H1 (cell line): Measurements from ENCODE around the gene FRMD5. TPM values are rescaled to one million over a fixed set of nuclear protein-coding genes. Genes with fewer than 3 reads are reported as not detected.

ENCODE experiments used
- CTCF ChIA-PET: fragments of 300-600 bp; sonication (Branson Sonifier 250); formaldehyde crosslinking; loops from one replicate; lab custom pipeline; 2021; ENCODE audit not compliant: partially characterized antibody; lab: Charles Lee
- POLR2A ChIA-PET: fragments of 300-600 bp; sonication (Branson Sonifier 250); formaldehyde crosslinking; loops from one replicate; lab custom pipeline; 2021; ENCODE audit warnings: inconsistent platforms; ENCODE audit not compliant: partially characterized antibody; lab: Charles Lee
- DNase-seq, 2 experiments: peaks; one replicate each; pipeline versions ENCODE4 v3.0.0 to v3.0.0-alpha.2; 2010 to 2022; ENCODE audit warnings: low spot score in 2 of 2, low read depth in 1 of 2, mixed read lengths in 1 of 2
- FAIRE-seq: peaks from 2 replicates; lab custom pipeline; 2011; peaks lifted over from hg19 to GRCh38; lab: Jason Lieb, UNC
- H2AFZ ChIP-seq: 2 replicates; pipeline ENCODE4 v1.8.1; 2012; ENCODE audit warnings: low read length, inconsistent platforms
- H2AK5ac ChIP-seq: 2 replicates; pipeline ENCODE4 v1.6.1; 2013; ENCODE audit warnings: low read depth, low read length
- H2BK120ac ChIP-seq: replicated peaks from 2 replicates; pipeline ENCODE3; 2013; ENCODE audit warnings: low read depth, low read length, inconsistent platforms
- H2BK12ac ChIP-seq: 2 replicates; pipeline ENCODE4 v1.6.1; 2013; ENCODE audit warnings: low read depth, low read length
- H2BK15ac ChIP-seq: 2 replicates; pipeline ENCODE4 v1.6.1; 2013; ENCODE audit warnings: low read length
- H2BK20ac ChIP-seq: 2 replicates; pipeline ENCODE4 v1.6.1; 2013; ENCODE audit warnings: low read length
- H2BK5ac ChIP-seq: 2 replicates; pipeline ENCODE4 v1.6.1; 2013; ENCODE audit warnings: low read depth, low read length
- H3K14ac ChIP-seq: 2 replicates; pipeline ENCODE4 v1.6.1; 2013; ENCODE audit warnings: inconsistent platforms; ENCODE audit not compliant: insufficient read length
- H3K18ac ChIP-seq: 2 replicates; pipeline ENCODE4 v1.6.1; 2013; ENCODE audit warnings: low read length; ENCODE audit errors: extremely low read depth
- H3K23ac ChIP-seq: 2 replicates; pipeline ENCODE4 v1.6.1; 2013; ENCODE audit warnings: inconsistent platforms; ENCODE audit not compliant: insufficient read length
- H3K23me2 ChIP-seq: 2 replicates; pipeline ENCODE4 v1.6.1; 2013; ENCODE audit warnings: low read depth, low read length
- H3K27ac ChIP-seq: 2 replicates; pipeline ENCODE4 v1.6.1; 2011; ENCODE audit warnings: low read depth, low read length, inconsistent platforms
- H3K27me3 ChIP-seq, 4 experiments: replicated peaks in 1 of 4; 1 replicate in 1 of 4; 2 replicates in 3 of 4; pipeline versions ENCODE4 v1.6.1 to v1.8.1; 2011 to 2013; ENCODE audit warnings: low read length in 3 of 4, mild to moderate bottlenecking in 3 of 4, inconsistent platforms in 2 of 4, mixed read lengths in 2 of 4, moderate library complexity in 1 of 4; ENCODE audit not compliant: control insufficient read depth in 3 of 4, insufficient read depth in 3 of 4; ENCODE audit errors: extremely low read depth in 1 of 4
- H3K36me3 ChIP-seq, 4 experiments: 2 replicates each; pipeline versions ENCODE4 v1.6.1 to v1.8.1; 2011 to 2013; ENCODE audit warnings: mild to moderate bottlenecking in 4 of 4, low read length in 3 of 4, moderate library complexity in 2 of 4, control low read depth in 1 of 4, inconsistent platforms in 1 of 4; ENCODE audit not compliant: insufficient read depth in 4 of 4, control insufficient read depth in 2 of 4
- H3K4ac ChIP-seq: replicated peaks from 2 replicates; pipeline ENCODE3; 2013; ENCODE audit warnings: low read length, low read depth, mixed read lengths, inconsistent platforms; ENCODE audit not compliant: insufficient read length
- H3K4me1 ChIP-seq, 4 experiments: replicated peaks in 1 of 4; 1 replicate in 1 of 4; 2 replicates in 3 of 4; pipeline versions ENCODE4 v1.6.1 to v1.8.1; 2011 to 2013; ENCODE audit warnings: low read length in 3 of 4, inconsistent platforms in 2 of 4, mixed read lengths in 1 of 4; ENCODE audit not compliant: insufficient read depth in 4 of 4, control insufficient read depth in 3 of 4
- H3K4me2 ChIP-seq, 2 experiments: 2 replicates each; pipeline versions ENCODE4 v1.6.1 to v1.8.1; 2011 to 2013; ENCODE audit warnings: low read depth in 2 of 2, low read length in 2 of 2, control low read depth in 1 of 2, inconsistent platforms in 1 of 2, mild to moderate bottlenecking in 1 of 2; ENCODE audit not compliant: insufficient read depth in 1 of 2
- H3K4me3 ChIP-seq, 4 experiments: fragments of 200-600, 300-600 bp in 1 of 4; sonication (generic), shearing (Covaris generic), sonication (Bioruptor Twin) in 1 of 4; 2 replicates each; pipeline versions ENCODE4 v1.5.1 to v1.8.1; 2011 to 2016; ENCODE audit warnings: low read length in 4 of 4, low read depth in 3 of 4, control low read depth in 2 of 4, inconsistent platforms in 2 of 4, mild to moderate bottlenecking in 2 of 4, mixed read lengths in 1 of 4, moderate library complexity in 1 of 4; ENCODE audit not compliant: insufficient read depth in 2 of 4; ENCODE audit errors: extremely low read depth in 1 of 4
- H3K56ac ChIP-seq: replicated peaks from 2 replicates; pipeline ENCODE3; 2013; ENCODE audit warnings: low read depth, mild to moderate bottlenecking, mixed read lengths, low read length, inconsistent platforms; ENCODE audit not compliant: insufficient read length
- H3K79me1 ChIP-seq: 2 replicates; pipeline ENCODE4 v1.6.1; 2013; ENCODE audit warnings: low read depth, low read length, control low read depth
- H3K79me2 ChIP-seq, 2 experiments: 2 replicates each; pipeline versions ENCODE4 v1.6.1 to v1.8.1; 2012 to 2013; ENCODE audit warnings: low read length in 2 of 2, mild to moderate bottlenecking in 2 of 2, inconsistent platforms in 1 of 2; ENCODE audit not compliant: insufficient read depth in 2 of 2, control insufficient read depth in 1 of 2
- H3K9ac ChIP-seq, 4 experiments: replicated peaks in 1 of 4; 1 replicate in 1 of 4; 2 replicates in 3 of 4; pipeline versions ENCODE4 v1.6.1 to v1.8.1; 2011 to 2013; ENCODE audit warnings: low read depth in 3 of 4, low read length in 3 of 4, control low read depth in 2 of 4, mild to moderate bottlenecking in 2 of 4, moderate library complexity in 2 of 4, inconsistent platforms in 1 of 4; ENCODE audit errors: extremely low read depth in 1 of 4
- H3K9me3 ChIP-seq, 2 experiments: 2 replicates each; pipeline versions ENCODE4 v1.6.1 to v1.8.1; 2012 to 2013; ENCODE audit warnings: mild to moderate bottlenecking in 2 of 2, moderate library complexity in 2 of 2, control low read depth in 1 of 2, inconsistent platforms in 1 of 2, low read depth in 1 of 2, low read length in 1 of 2, mixed read lengths in 1 of 2; ENCODE audit not compliant: insufficient read depth in 2 of 2
- H4K20me1 ChIP-seq, 2 experiments: replicated peaks in 1 of 2; 2 replicates each; pipeline versions ENCODE3 to v1.8.1; 2011 to 2013; ENCODE audit warnings: inconsistent platforms in 2 of 2, low read length in 2 of 2, mild to moderate bottlenecking in 1 of 2; ENCODE audit not compliant: insufficient read depth in 2 of 2, control insufficient read depth in 1 of 2
- H4K5ac ChIP-seq: 2 replicates; pipeline ENCODE4 v1.6.1; 2013; ENCODE audit warnings: low read length, low read depth, mixed read lengths, inconsistent platforms; ENCODE audit not compliant: insufficient read length
- H4K8ac ChIP-seq: 2 replicates; pipeline ENCODE4 v1.8.0; 2013; ENCODE audit warnings: mild to moderate bottlenecking, moderate library complexity, low read length, inconsistent platforms; ENCODE audit not compliant: insufficient read depth; ENCODE audit errors: extremely low read depth
- H4K91ac ChIP-seq: replicated peaks from 2 replicates; pipeline ENCODE3; 2013; ENCODE audit warnings: low read length, mixed read lengths, inconsistent platforms; ENCODE audit not compliant: insufficient read length
- CEBPB ChIP-seq: IDR thresholded peaks from 2 replicates; pipeline ENCODE4 v1.6.1; 2012; ENCODE audit warnings: low read depth, low read length
- CTBP2 ChIP-seq: IDR thresholded peaks from 2 replicates; pipeline ENCODE4 v1.7.0; 2011; ENCODE audit warnings: borderline replicate concordance, mild to moderate bottlenecking, moderate library complexity, mixed read lengths, low read length; ENCODE audit not compliant: insufficient read depth, insufficient read length
- EGR1 ChIP-seq: IDR thresholded peaks from 2 replicates; pipeline ENCODE4 v1.6.1; 2011; ENCODE audit warnings: low read depth, low read length, borderline replicate concordance
- EZH2 ChIP-seq: fragments of 200-600 bp; sonication (generic); IDR thresholded peaks from 2 replicates; pipeline ENCODE4 v1.7.1; 2012; ENCODE audit warnings: low read depth, mild to moderate bottlenecking, moderate library complexity, low read length, inconsistent platforms; ENCODE audit not compliant: severe bottlenecking
- GABPA ChIP-seq: IDR thresholded peaks from 2 replicates; pipeline ENCODE4 v1.6.1; 2011; ENCODE audit warnings: mild to moderate bottlenecking, low read length, moderate library complexity, borderline replicate concordance; ENCODE audit not compliant: insufficient read depth
- HDAC2 ChIP-seq, 2 experiments: fragments of 300-600 bp in 1 of 2; sonication (generic) in 1 of 2; IDR thresholded peaks; 2 replicates each; pipeline ENCODE4 v1.6.1; 2011 to 2012; ENCODE audit warnings: low read depth in 2 of 2, low read length in 2 of 2, mild to moderate bottlenecking in 2 of 2, moderate library complexity in 2 of 2, borderline replicate concordance in 1 of 2, inconsistent platforms in 1 of 2
- JUND ChIP-seq: IDR thresholded peaks from 2 replicates; pipeline ENCODE4 v1.6.1; 2011; ENCODE audit warnings: mild to moderate bottlenecking, improper control_type of control experiment, low read length
- KDM4A ChIP-seq: IDR thresholded peaks from one replicate; pipeline ENCODE4 v1.7.1; 2012; ENCODE audit warnings: low read depth, mild to moderate bottlenecking, moderate library complexity, low read length, inconsistent platforms; ENCODE audit not compliant: severe bottlenecking
- PHF8 ChIP-seq: fragments of 200-600 bp; sonication (generic); conservative IDR thresholded peaks from 2 replicates; pipeline ENCODE4 v1.7.1; 2012; ENCODE audit warnings: low read depth, mild to moderate bottlenecking, inconsistent platforms, low read length, moderate library complexity
- SP4 ChIP-seq: IDR thresholded peaks from 2 replicates; pipeline ENCODE4 v1.6.1; 2012; ENCODE audit warnings: low read length, inconsistent platforms
- TCF12 ChIP-seq: IDR thresholded peaks from 2 replicates; pipeline ENCODE4 v1.6.1; 2011; ENCODE audit warnings: low read depth, mild to moderate bottlenecking, low read length
- WGBS, 2 experiments: shearing (Covaris generic) in 1 of 2; methylation state at CpG; one replicate each; pipeline versions ENCODE4 v1.1.6 to v1.1.7; 2013 to 2015; ENCODE audit warnings: low lambda C conversion rate in 2 of 2, mixed read lengths in 2 of 2, inconsistent platforms in 1 of 2, low coverage in 1 of 2, missing lambda C conversion rate in 1 of 2; ENCODE audit not compliant: insufficient replicate concordance in 2 of 2, insufficient coverage in 1 of 2, insufficient read length in 1 of 2; ENCODE audit errors: extremely low coverage in 1 of 2, missing lambda C conversion rate in 1 of 2; 5-methylcytosine and 5-hydroxymethylcytosine counted together
- polyA plus RNA-seq, 7 experiments: library from polyadenylated mRNA; depleted of rRNA in 3 of 7; stranded (reverse) in 5 of 7; unstranded in 2 of 7; fragments of >200 nt in 5 of 7; fragments of 200-250 nt in 2 of 7; gene quantifications; 1 replicate in 5 of 7; 2 replicates in 1 of 7; 4 replicates in 1 of 7; pipeline versions ENCODE4 v1.2.1 to v1.2.3, GENCODE V29; 2011 to 2013; ENCODE audit warnings: missing spikeins in 2 of 7, mixed read lengths in 2 of 7
- total RNA-seq: library from RNA; stranded (reverse); fragmentation: NEBNext Ultra II Directional; extraction: Animal tissue kit (Norgen Biotek cat#: 25700); gene quantifications from 2 replicates; pipeline ENCODE4 v1.2.1, GENCODE V29; 2021

The FRMD5 gene
- total and polyA plus RNA-seq, 2 of the 8 experiments (the other 6 are each of a cell fraction or from before 2014, with no cell fraction given), result 10.1 to 12.6 TPM

DNA sequence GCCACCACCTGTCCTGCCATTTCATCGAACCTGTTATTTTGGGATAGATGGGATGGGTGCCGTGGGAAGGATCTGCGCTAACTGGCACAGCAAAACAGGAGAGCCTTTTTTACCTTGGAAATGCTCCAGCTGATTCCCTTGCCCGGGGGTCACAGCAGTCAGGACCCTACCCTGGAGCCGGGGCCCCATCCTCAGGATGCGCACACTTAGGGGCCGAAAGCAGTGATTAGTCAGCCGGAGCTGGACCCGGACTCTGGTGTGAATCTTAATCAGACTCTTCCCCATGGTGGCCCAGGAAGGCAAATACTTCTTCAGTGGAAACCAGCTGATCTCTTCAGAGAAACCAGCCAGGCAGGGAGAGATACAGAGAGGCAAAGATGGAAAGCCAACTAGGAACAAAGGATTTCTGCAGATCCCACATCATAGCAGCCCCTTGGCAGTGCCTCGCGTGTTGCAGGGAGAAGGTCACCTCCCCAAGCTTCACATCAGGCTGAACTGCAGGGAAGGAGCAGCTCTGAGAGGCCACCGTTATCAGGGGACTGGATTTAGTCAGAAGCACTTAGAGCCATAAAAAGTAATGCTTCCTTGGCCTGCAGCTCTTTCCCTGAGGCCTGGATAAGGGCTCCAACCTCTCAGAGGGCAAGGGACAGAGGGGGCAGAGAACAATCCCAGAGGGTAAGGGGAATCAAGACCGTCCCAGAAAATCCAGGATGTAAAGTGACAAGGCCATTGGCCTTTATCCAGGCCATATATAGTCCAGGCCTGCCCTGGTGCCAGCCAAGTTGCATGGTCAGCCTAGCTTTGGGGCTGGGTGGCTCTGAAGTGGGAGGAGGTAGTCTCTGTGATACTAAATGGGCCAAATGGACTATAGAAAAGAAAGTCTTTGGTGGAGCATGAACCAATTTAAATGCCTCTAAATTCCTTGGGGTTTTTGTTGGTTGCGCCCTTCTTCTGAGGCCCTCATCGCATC, 315.4 kb downstream of the FRMD5 start:
- ChIA-PET POLR2A (interaction anchor here (1.0 to 1.2 kb wide), 2 partner anchors 68 to 316 kb away, joined by 3 read pairs; partner anchors contain the start of gene FRMD5), CTCF (interaction anchor here (1.6 to 5.4 kb wide), 7 partner anchors 7 to 339 kb away, joined by 4 to 54 read pairs (median 20); no protein-coding TSS in a partner anchor)
- Histone ChIP-seq H3K4ac (no peak overlapping the region), H2BK12ac (no peak overlapping the region), H2AFZ (no peak overlapping the region), H3K4me3 (no peak overlapping the region), H3K14ac (no peak overlapping the region), H3K23me2 (no peaks in the 10 kb centered on the region), H3K4me1 (peaks cover 0 to 13% (median 5%) of the 10 kb centered on the region in 4 experiments; a peak in 3 of 7 replicates), H2AK5ac (no peak overlapping the region), H2BK15ac (no peak overlapping the region), H4K91ac (no peak overlapping the region), H3K27ac (no peak overlapping the region), H3K56ac (no peak overlapping the region), H2BK20ac (no peak overlapping the region), H4K20me1 (no peaks in the 10 kb centered on the region), H3K36me3 (peaks cover 0 to 3% (median 0%) of the 10 kb centered on the region in 4 experiments; a peak in 3 of 8 replicates), H2BK5ac (no peak overlapping the region), H3K18ac (no peak overlapping the region), H4K5ac (no peak overlapping the region), H3K23ac (no peak overlapping the region), H4K8ac (no peak overlapping the region), H3K79me1 (no peaks in the 10 kb centered on the region), H3K79me2 (no peaks in the 10 kb centered on the region), H2BK120ac (no peak overlapping the region), H3K4me2 (no peak overlapping the region), H3K27me3 (no peaks in the 10 kb centered on the region), H3K9ac (no peak overlapping the region), H3K9me3 (no peaks in the 10 kb centered on the region)
- no peak for TF ChIP-seq EGR1
- TF ChIP-seq HDAC2 (IDR thresholded peaks at IDR 0.05; ENCODE audit: borderline replicate concordance in 1 of 2, low read depth in 2 of 2, low read length in 2 of 2), result no peak
- TF ChIP-seq PHF8, result no peak
- no peak for TF ChIP-seq CEBPB
- TF ChIP-seq KDM4A, result no peak
- TF ChIP-seq JUND, result no peak
- TF ChIP-seq CTBP2, result no peak
- TF ChIP-seq SP4, result no peak
- TF ChIP-seq GABPA, result no peak
- TF ChIP-seq EZH2, result no peak
- TF ChIP-seq TCF12, result no peak
- WGBS, 2 experiments, result 95% methylated on average over 15 of the region's 15 CpGs; no CpG with 5 or more reads in 1 of the 2 experiments
- no peak for FAIRE-seq
- DNase-seq, result no peak
